ENCODE data around the gene RAD51B. TPM values are rescaled to one million over a fixed set of nuclear protein-coding genes. Genes with fewer than 3 reads are reported as not detected.
"Not testable (repeated sequence)": the region's sequence is repeated elsewhere in the genome, so short reads cannot be mapped to it uniquely, and the experiment has no call there.

RAD51B gene
- polyA plus RNA-seq, 1 donor = 13.3 TPM

DNA sequence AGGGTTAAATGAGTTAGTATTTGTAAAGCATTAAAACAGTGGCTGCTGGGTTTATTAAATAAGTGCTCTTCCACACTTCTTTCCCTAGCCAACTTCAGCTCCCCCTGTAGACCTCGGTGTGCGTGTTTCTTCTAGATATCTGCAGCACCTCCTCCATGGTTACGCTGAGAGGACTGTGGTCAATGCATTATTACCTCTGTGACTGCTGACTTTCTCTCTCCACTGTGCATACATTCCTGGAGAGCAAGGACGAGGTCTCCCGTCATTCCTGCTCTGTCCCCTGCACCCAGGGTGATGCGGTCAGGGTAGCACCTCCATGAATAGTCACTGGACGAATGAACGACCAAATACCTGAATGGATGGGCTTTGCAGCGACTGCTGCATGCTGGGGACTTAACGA lies 928.7 kb downstream of the RAD51B start:
- no peak for DNase-seq

DNA sequence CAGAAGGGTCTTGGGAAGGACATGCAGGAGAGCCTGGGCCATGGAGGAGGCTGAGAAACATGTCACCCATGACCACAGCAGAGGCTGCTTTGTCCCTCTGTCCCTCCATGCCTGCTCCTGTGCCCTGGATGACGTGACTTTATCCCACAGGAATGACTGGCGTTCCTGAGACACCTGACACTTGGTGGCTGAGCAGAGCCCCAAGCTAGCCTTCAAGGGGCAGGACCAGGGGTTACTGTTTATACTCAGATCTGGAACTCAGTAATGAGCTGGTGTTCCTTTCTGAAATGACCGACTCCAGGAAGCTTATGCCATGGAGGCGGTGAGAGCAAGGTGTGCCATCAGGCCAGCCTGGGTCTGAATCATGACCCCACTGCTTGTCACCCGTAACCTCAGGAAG lies 929.1 kb downstream of the RAD51B start:
- no peak for DNase-seq

GRCh38 chr14:68749487-68750475 lies 930.2 kb downstream of the RAD51B start:
- no peak for DNase-seq

DNA sequence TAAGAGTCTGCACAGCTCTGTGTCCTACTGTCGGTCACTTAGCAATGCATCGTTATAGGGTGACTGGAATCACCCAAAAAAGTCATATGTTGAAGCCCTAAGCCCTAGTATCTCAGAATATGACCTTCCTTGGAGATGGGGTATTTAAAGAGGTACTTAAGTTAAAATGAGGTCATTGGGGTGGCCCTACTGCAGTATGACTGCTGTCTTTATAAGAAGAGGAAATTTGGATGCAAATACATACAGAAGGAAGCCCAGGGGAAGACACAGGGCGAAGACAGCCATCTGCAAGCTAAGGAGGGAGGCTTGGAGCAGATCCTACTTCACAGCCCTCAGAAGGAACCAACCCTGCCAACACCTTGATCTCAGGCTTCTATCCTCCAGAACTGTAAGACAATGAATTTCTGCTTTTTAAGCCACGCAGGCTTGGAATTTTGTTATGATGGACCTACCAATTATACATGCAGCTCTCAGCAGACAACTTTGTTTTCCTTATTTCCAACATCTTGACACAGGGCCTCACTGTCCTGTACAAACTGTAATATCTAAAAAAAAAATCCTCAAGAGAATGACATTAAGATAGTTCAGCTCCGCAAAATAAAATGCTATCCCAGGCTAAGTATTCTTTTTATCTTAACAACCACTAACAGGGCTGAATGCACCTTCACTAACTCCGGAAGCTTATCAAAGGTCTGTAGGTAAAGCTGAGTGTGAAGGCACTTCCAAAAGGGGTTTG lies 932.9 kb downstream of the RAD51B start:
- no peak for DNase-seq

GRCh38 chr14:68753690-68754089 lies 934.1 kb downstream of the RAD51B start:
- DNase-seq = no peak

DNA sequence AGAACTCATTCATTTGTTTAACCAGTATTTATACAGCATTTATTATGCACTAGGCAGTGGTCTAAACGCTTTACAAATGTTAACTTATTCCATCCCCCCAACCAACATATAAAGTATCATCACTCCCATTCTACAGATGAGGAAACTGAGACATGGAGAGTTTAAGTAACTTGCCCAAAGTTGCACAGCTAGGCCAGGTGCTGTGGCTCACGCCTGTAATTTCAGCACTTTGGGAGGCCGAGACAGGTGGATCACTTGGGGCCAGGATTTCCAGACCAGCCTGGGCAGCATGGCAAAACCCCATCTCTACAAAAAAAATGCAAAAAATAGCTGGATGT lies 935.4 kb downstream of the RAD51B start:
- DNase-seq = no peak

DNA sequence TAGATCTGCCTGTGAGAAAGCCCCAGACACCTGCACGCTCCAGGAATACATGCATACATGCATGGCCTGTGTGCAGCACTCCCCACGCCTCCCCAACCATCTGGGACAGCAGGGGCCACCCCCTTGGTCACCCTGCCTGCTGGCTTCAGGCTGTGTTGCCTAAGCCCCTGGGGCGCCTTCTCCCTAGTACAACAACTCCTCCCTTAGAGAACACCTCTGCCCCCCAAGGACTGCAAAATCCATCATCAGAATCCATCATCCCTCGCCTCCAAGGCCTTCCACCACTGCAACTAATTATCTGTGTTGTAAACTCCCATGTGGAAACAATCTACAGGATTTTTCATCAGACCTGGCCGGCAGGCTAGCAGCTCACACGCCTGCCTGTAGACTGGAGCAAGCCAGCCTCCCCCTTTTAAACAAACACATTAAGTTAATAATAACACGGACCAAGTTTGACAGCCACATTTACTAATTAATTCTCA lies 936.5 kb downstream of the RAD51B start:
- no peak for DNase-seq

DNA sequence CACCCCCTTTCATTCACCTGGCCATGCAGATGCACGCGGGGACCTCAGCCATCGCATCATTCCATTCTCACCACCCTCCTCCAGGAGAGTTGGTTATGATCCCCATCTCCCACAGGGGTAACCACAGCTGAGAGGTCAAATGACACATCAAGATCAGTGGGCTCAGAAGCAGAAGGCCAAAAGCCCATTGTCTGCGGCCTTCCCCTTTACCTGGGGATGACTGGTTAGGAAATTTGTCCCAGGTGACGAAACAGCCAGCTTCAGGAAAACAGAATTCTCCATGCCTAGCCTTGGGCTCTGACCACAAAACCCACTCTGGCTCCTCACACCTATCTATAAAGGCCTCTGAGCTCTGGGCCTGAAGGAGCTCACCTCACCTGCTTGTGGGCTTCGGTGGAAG lies 937.2 kb downstream of the RAD51B start:
- DNase-seq = no peak

- peak; percentile 75 for DNase-seq
Observed at GRCh38 chr14:68757618-68758081, 938.1 kb downstream of the RAD51B start.

GRCh38 chr14:68758301-68758700 lies 938.7 kb downstream of the RAD51B start:
- DNase-seq = no peak

GRCh38 chr14:68759017-68759560 lies 939.5 kb downstream of the RAD51B start:
- no peak for DNase-seq

DNA sequence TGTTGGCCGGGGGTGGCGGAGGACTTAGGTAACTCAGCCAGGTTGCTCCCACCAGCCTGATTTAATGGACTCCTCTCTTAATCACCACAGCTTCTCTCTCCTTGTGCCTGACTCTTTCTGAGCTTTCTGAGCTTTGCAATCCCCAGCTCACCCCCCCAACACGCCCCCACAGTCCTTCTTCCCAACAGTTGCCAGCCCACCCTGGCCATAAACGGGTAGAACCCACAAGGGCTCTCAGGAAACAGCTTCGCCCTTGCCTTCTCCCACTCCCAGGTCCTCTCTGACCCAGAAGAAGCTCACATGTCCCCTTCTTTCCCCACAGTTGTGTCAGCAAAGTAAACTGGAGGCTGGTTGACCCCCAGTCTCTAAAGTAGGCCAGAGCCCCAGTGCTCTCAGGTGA lies 940.4 kb downstream of the RAD51B start:
- DNase-seq = no peak

DNA sequence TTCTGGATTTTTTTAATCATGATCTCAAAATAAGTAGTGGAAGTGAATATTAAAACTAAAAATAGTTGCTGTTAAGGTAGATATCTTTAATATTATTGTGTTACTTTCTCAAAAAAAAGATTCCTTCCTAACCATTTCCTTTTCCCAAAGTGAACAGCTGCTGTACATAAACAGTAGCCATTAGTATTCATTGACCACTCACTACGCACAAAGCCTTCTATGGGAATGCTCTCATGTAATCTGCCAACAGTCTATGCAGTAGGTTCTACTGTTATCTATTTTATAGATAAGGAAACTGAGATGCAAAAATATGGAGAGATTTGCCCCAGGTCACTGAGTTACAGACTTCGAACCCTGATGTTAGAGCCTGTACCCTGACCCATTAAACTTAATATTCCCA lies 941.2 kb downstream of the RAD51B start:
- DNase-seq = no peak

GRCh38 chr14:68761391-68761790 lies 941.8 kb downstream of the RAD51B start:
- no peak for DNase-seq

DNA sequence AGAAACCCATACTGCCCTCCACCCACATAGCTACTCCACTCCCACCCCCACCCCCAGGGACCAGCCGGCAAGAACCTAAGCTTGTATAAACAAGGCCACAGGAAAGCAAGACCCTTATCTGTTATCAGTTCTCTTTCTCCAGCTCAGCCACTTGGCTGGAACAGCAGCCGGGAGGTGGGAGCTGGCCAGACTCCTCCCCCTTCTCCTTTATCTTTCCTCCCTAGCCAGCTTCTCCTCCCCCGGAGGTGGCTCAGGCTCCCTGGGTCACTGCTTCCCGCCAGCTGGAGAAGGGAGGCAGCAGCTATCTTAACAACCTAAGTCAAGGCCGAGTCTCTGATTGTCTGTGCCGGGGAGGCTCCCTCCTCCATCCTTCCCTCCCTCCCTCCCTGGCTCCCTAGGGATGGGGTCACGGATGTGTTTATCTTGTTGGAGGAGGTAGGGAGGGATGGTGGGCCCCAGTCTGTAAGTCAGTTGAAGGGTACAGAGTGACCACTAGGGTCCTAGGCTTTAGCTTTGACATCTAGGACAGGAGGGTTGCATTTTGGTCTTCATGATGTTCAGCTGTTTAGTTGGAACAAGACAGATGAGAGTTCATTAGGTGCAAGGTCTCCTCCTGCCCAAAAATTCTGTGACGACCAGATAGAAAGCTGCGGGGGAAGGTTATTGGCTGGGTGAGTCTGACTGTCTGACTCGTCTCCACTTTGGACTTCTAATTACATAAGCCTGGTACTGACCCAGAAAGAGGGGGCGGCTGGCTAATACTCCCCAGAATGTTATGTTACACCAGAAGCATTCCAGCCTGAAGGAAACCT lies 943.6 kb downstream of the RAD51B start:
- peak; percentile 90 for DNase-seq

GRCh38 chr14:68763843-68764242 lies 944.3 kb downstream of the RAD51B start:
- not testable (repeated sequence) for DNase-seq

DNA sequence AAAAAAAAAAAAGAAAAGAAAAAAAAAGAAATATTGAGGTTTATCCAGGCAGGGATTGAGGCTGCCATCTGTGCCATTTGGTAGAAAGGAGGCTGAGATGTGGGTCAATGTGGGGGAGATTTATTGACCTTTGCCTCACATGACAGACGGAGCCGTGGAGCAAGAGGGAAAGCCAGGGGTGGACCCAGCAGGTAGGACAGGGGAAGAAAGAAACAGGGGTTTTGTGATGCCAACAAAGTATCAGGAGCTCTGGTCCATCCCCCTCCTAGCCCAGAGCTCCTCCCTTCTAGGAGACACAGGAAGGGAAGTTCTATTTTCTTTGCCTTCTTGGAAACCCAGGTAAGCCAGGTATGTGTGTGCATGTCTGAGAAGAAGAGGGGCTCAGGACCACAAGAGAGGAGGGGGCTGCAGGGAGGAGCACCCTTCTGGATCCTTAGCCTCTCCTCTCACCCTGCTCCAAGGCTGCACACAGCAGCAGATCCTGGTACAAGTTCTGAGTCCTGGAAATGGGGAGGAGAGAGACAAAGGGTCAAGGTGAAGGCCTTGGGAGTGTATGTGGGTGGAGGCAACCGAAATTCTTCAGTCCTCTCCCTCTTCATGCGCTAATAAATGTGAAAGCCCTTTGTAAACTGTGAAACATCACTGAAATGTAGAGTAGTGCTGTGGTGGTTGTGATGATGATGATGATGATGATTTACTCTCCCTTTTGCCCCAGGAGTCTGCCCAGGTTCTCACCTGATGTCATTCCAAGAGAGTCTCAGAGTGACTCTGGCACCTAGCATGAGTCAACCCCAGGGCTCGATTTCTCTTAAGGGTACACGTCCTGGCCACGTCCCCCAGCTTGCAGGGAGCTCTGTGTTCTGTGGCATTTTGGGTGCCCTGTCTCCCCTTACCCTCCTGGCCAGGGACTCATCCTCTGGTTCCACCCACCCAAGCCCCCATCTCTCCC lies 947.0 kb downstream of the RAD51B start:
- no peak for DNase-seq

- no peak for DNase-seq
Observed at GRCh38 chr14:68767248-68767645, 947.7 kb downstream of the RAD51B start.

GRCh38 chr14:68768316-68768715 lies 948.7 kb downstream of the RAD51B start:
- no peak for DNase-seq

- no peak for DNase-seq
Observed at GRCh38 chr14:68770051-68770450, 950.5 kb downstream of the RAD51B start.

Measured in left kidney (tissue), 2 donors.